GM19099 (cell line): ENCODE data around the gene E2F7.

ENCODE experiments used
- POLR2A ChIP-seq: IDR thresholded peaks from 3 replicates; pipeline ENCODE4 v1.6.1; 2011; ENCODE audit warnings: low read depth; ENCODE audit not compliant: insufficient read length; ENCODE audit errors: extremely low read depth

Gene E2F7

DNA sequence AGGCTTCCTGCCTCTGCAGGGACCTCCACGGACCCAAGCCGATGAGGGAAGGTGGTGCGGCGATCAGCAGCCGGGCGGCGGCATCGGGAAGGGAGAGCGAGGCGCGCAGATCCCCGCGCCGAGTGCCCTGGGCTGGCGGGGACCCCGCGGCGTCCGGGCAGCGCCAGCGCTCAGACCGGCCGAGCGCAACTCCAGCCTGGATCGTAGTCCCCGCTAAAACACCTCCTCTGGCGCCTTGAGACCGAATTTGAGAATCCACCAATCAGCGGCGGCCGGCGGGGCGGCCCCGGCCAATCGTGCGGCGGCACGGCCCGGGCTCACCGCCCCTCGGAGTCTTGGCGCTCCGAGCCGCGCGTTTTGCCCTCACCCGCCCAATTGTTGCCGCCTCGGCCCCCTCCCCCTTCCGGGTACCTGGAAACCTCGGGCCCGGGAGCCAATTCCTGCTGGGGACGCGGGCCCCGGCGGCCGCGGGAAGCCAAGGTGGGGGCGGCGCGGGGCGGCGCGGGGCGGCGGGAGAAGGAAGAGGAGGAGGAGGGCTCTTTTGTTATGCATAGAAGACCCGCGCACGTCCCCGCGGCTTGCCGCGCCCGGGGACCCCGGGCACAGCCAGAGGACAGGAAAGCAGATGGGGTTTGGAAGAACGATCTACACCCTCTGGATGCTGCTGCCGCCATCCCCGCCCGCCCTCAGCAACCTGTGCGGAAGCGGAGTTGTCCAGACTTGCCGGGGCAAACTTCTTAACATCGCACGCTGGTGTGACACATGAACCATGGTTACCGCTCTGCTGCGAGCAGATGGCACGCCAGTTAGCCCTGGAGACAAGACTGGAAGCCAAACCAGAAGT lies at the start of gene E2F7:
Gene E2F7, minus strand, starts transcription at position 209 of the 844 bp plus-strand sequence. CDS start 934 bp downstream, outside the sequence.
- peak; percentile 89 for TF ChIP-seq POLR2A

DNA sequence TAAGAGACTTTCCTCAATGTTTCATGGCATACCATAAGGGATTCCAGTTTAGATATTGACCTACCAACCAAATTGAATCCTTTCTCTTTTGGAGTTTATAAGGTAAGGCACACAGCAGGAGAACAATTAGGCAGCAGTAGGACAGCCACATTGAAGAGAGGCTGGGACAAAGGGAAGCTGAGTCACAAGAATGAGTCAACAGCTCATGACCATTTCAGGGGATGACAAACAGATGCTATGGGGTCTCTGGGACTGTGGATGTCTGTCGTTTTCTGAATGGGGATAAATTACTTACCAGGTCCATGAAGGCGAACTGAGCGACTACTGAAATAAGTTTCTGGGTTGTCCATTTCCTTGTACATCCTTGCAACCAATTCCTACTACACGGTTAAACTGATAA lies 48.6 kb upstream of the E2F7 start:
- no peak for TF ChIP-seq POLR2A

DNA sequence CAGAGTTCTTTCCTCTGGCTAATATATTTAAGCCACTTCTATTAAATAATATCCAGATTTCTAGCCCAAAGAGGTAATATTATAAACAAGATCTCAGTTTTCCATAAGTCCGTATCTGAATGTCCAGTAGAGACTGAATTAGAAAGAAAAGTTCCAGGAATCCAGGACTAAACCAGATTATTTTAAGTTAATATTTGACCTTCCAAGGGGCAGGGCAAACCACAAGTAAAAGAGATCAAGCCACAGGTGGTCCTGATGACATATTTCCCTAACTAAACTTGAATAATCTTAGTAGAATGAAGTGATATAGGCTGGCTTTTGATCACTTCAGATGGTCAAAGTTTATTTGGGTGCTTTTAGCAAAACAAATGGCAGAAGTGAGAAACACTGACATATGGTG lies 43.3 kb upstream of the E2F7 start:
- no peak for TF ChIP-seq POLR2A

- TF ChIP-seq POLR2A: no peak
Observed at GRCh38 chr12:77107121-77107520, 41.8 kb upstream of the E2F7 start.

DNA sequence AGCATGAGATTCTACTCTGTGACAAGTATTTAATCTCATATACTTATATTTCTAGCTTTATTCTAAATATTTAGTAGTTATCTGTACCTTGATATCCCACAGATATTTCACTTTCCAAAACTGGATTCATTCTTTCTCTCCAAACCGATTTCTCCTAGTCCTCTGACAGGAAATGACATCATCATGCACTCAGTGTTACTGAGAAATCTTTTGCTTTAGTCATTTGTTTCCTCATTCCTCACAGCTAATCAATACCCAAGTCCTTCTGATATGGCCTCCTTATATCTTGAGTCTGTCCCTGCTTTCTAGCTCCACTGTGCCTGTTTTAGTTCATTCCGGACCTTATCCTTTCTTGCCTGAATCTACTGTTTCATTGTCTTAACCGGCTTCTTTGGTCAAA lies 39.4 kb upstream of the E2F7 start:
- TF ChIP-seq POLR2A: no peak

DNA sequence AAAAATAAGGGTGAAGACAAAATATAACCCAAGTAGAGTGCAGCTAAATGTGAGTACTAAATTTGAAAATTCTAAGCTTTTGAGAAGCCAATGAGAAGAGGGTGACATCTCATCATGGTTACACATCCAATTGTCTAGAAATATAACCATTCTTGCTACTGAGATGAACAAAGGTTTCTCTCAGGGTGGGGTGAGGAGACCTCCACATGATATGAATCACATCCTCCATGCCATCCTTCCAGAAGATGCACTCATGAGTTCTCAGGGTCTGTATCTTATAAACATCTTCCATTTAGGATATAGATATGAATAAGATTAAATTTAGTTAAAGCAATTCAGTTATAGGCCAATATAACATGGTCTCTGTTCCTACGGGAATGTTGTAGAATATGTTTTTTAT lies 38.9 kb upstream of the E2F7 start:
- no peak for TF ChIP-seq POLR2A

DNA sequence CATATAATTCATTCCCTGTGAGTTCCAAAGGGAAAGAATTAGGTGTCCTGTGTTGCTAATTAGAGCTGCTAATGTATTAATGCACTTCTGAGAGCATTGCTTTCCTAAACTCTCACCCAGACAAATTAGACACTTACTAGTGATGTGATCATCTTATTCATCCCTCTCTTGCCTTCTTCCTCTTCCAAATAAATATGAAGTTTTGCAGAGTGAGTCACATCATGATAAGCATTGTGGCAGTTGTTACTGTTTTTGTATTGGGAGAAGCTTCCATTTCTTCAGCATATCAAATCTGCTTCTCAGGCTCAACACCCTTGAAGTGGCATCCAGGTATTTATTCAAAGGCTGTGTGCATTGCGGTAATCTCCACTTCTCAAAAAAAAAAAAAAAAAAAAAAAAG lies 37.3 kb upstream of the E2F7 start:
- TF ChIP-seq POLR2A: no peak

GRCh38 chr12:77102123-77102522 lies 36.8 kb upstream of the E2F7 start:
- TF ChIP-seq POLR2A: no peak

DNA sequence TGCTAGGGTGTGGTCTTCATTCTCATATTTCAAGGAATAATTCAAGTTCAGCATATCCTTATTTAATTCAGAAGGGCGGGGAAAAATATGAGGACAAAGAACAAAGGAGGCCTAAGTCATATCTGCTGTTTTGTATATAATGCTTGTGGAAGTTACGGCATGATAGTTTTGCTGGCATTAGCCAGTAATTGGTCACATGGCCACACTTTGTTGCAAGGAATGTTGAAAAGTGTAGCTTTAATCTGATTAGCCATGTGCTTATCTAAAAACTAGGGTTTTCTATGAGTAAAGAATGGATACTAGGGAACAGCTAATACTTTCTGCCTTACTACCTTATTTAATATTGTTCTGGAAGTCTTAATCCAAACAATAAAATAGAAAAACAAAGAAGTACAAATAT lies 34.4 kb upstream of the E2F7 start:
- TF ChIP-seq POLR2A: no peak

- no peak for TF ChIP-seq POLR2A
Observed at GRCh38 chr12:77097846-77098245, 32.5 kb upstream of the E2F7 start.

DNA sequence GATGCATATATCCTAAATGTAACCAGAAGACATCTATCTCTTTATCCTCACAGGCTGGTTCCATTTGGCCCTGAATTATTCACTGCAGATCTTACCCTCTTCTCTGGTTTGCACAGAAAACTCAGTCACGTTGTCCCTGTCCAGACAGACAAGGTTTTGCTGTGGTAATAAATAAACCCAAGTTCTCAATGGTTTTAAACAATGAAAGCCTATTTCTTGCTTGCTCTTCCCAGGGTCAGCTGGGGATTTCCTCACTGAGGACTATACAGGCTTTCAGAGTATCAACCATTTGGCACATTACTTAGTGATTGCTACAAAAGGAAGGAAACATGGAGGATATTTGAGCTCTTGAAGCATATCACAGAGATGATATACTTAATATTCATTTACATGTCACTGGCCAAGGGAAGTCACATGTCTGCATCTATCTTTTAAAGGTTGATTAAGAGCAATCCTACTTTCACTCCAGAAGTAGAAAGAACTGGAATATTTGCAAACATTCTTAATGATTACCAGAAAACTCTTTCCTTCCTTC lies 24.4 kb upstream of the E2F7 start:
- TF ChIP-seq POLR2A: no peak

- no peak for TF ChIP-seq POLR2A
Observed at GRCh38 chr12:77087427-77087826, 22.1 kb upstream of the E2F7 start.

GRCh38 chr12:77082021-77082420 lies 16.7 kb upstream of the E2F7 start:
- no peak for TF ChIP-seq POLR2A

GRCh38 chr12:77079631-77080030 lies 14.3 kb upstream of the E2F7 start:
- no peak for TF ChIP-seq POLR2A

- TF ChIP-seq POLR2A: no peak
Observed at GRCh38 chr12:77078231-77078630, 12.9 kb upstream of the E2F7 start.

GRCh38 chr12:77076886-77077285 lies 11.5 kb upstream of the E2F7 start:
- TF ChIP-seq POLR2A: no peak
